ENCODE results near the gene C3orf70. TPM values are rescaled to one million over a fixed set of nuclear protein-coding genes. Genes with fewer than 3 reads are reported as not detected.

Gene C3orf70
- total RNA-seq = 0.18 and 0.29 TPM in 2 replicates

GRCh38 chr3:185152410-185153170 lies at the start of gene C3orf70:
C3orf70 (minus strand) TSS chr3:185153060; CDS start chr3:185152823, 237 bp downstream.

Other genes starting within 250 kb of the C3orf70 start
- gene EHHADH, start 101.0 kb upstream of the C3orf70 start, total RNA-seq = 6.6 and 9.7 TPM in 2 replicates
- 18.1 and 18.7 TPM in 2 replicates for gene MAP3K13, start 210.1 kb upstream of the C3orf70 start, total RNA-seq

Measured in myometrial cell (primary cell).